HepG2 (cell line): ENCODE measurements around the gene RASA3. TPM values are rescaled to one million over a fixed set of nuclear protein-coding genes. Genes with fewer than 3 reads are reported as not detected.

Experiments used
- ATAC-seq: fragments of 200-7000 bp; cut with Tn5 transposase; 3 replicates; pipeline ENCODE4 v1.9.1; 2020; ENCODE audit warnings: mild to moderate bottlenecking, moderate library complexity
- BruUV-seq: library from RNA; stranded (reverse); fragments of 400-500 nt; replicated peaks from 2 replicates; lab custom pipeline; 2021; lab: Mats Ljungman, UMichigan
- CTCF ChIA-PET: fragments of 300-600 bp; formaldehyde crosslinking; extraction: SDS; loops from one replicate; lab custom pipeline; 2021; ENCODE audit warnings: low total read pairs, inconsistent platforms, low intra/inter-chr PET ratio; lab: Yijun Ruan, JAX
- POLR2A ChIA-PET: fragments of 350-600 bp; sonication (Branson Sonifier 250); formaldehyde crosslinking; loops from one replicate; lab custom pipeline; 2020; ENCODE audit warnings: antibody characterized with exemption, inconsistent platforms; lab: Yijun Ruan, JAX
- DNase-seq: peaks from one replicate; pipeline ENCODE4 v3.0.0-alpha.2; 2015; ENCODE audit warnings: low spot score
- FAIRE-seq: peaks from 3 replicates; lab custom pipeline; 2011; peaks lifted over from hg19 to GRCh38; lab: Jason Lieb, UNC
- H2AFZ ChIP-seq: one replicate; pipeline ENCODE4 v1.6.1; 2011; ENCODE audit warnings: low read length, inconsistent platforms
- H3K27ac ChIP-seq: fragments of 300-600 bp; 3 replicates; pipeline ENCODE4 v1.8.0; 2011; ENCODE audit warnings: mixed run types, mild to moderate bottlenecking, mixed read lengths, low read length, inconsistent platforms; ENCODE audit not compliant: insufficient read depth; ENCODE audit errors: extremely low read length
- H3K27me3 ChIP-seq, 2 experiments: fragments of 200-600 bp in 1 of 2; 2 replicates in 1 of 2; 3 replicates in 1 of 2; pipeline versions ENCODE4 v1.6.0 to v1.8.0; 2011; ENCODE audit warnings: low read length in 2 of 2, mild to moderate bottlenecking in 2 of 2, moderate library complexity in 2 of 2, inconsistent platforms in 1 of 2; ENCODE audit not compliant: insufficient read depth in 2 of 2, control insufficient read depth in 1 of 2
- H3K36me3 ChIP-seq, 2 experiments: fragments of 200-600 bp in 1 of 2; replicated peaks in 1 of 2; 2 replicates in 1 of 2; 3 replicates in 1 of 2; pipeline versions ENCODE4 v1.5.1 to v1.8.0; 2011; ENCODE audit warnings: low read length in 2 of 2, inconsistent platforms in 1 of 2; ENCODE audit not compliant: insufficient read depth in 2 of 2, control insufficient read depth in 1 of 2
- H3K4me1 ChIP-seq: 2 replicates; pipeline ENCODE4 v1.5.1; 2012; ENCODE audit warnings: low read length, inconsistent platforms; ENCODE audit not compliant: insufficient read depth
- H3K4me2 ChIP-seq: 2 replicates; pipeline ENCODE4 v1.6.0; 2011; ENCODE audit warnings: low read depth, low read length, inconsistent platforms
- H3K4me3 ChIP-seq, 3 experiments: fragments of 200-600 bp in 1 of 3; sonication (generic), shearing (Covaris generic) in 1 of 3; replicated peaks in 1 of 3; 2 replicates each; pipeline ENCODE4 v1.5.1; 2011 to 2016; ENCODE audit warnings: low read length in 3 of 3, inconsistent platforms in 2 of 3, low read depth in 2 of 3, mild to moderate bottlenecking in 2 of 3, control low read depth in 1 of 3, mixed read lengths in 1 of 3; ENCODE audit not compliant: insufficient read depth in 1 of 3
- H3K79me2 ChIP-seq: one replicate; pipeline ENCODE4 v1.6.1; 2011; ENCODE audit warnings: low read length, inconsistent platforms; ENCODE audit not compliant: insufficient read depth
- H3K9ac ChIP-seq: 2 replicates; pipeline ENCODE4 v1.6.0; 2011; ENCODE audit warnings: mild to moderate bottlenecking, low read depth, low read length, inconsistent platforms; ENCODE audit not compliant: insufficient read depth
- H3K9me3 ChIP-seq: 2 replicates; pipeline ENCODE4 v1.5.1; 2012; ENCODE audit warnings: mild to moderate bottlenecking, low read length
- H4K20me1 ChIP-seq: 2 replicates; pipeline ENCODE4 v1.6.0; 2011; ENCODE audit warnings: inconsistent platforms, mild to moderate bottlenecking, low read length, moderate library complexity; ENCODE audit not compliant: insufficient read depth
- DBP ChIP-seq: sonication (generic); formaldehyde crosslinking; IDR thresholded peaks from 2 replicates; pipeline ENCODE4 v1.4.0; 2020; ENCODE audit warnings: missing genetic modification reagents; ENCODE audit errors: not compliant biosample characterization
- LRRFIP1 ChIP-seq: sonication (generic); formaldehyde crosslinking; conservative IDR thresholded peaks from 2 replicates; pipeline ENCODE4 v1.4.0; 2020; ENCODE audit warnings: missing genetic modification reagents
- MIER3 ChIP-seq: IDR thresholded peaks from 2 replicates; pipeline ENCODE4 v1.6.1; 2016; ENCODE audit warnings: missing compliant biosample characterization, borderline replicate concordance
- SNAPC5 ChIP-seq: sonication (generic); formaldehyde crosslinking; IDR thresholded peaks from 2 replicates; pipeline ENCODE4 v1.8.1; 2023; ENCODE audit warnings: mild to moderate bottlenecking, missing genetic modification reagents, borderline replicate concordance
- ZNF24 ChIP-seq: fragments of 450-650 bp; IDR thresholded peaks from 2 replicates; pipeline ENCODE4 v1.6.1; 2017; ENCODE audit warnings: antibody characterized with exemption, mild to moderate bottlenecking
- WGBS: methylation state at CpG from one replicate; pipeline ENCODE4 v1.1.6; 2017; ENCODE audit warnings: low lambda C conversion rate; 5-methylcytosine and 5-hydroxymethylcytosine counted together
- in situ Hi-C: cut with HindIII; loops from 2 replicates; pipeline ENCODE4 v1.10.0; 2017; ENCODE audit warnings: low pct_unique_long_range_greater_than_20kb; ENCODE audit not compliant: extremely low pct_ligation_motif_present
- intact Hi-C: fragments of 100-400 bp; cut with micrococcal nuclease; formaldehyde crosslinking; loops from one replicate; pipeline ENCODE4 v1.10.0; 2022; ENCODE audit not compliant: unreplicated experiment
- polyA plus RNA-seq, 8 experiments: library from polyadenylated mRNA; depleted of rRNA in 3 of 8; stranded (reverse) in 7 of 8; unstranded in 1 of 8; fragments of >200 nt; fragmentation: Illumina TruSeq in 4 of 8; extraction: Trizol in 4 of 8; gene quantifications; 2 replicates each; pipeline versions ENCODE4 v1.2.1 to v1.2.3, GENCODE V29; 2011 to 2016; ENCODE audit warnings: low read depth in 4 of 8, missing spikeins in 1 of 8, mixed read lengths in 1 of 8; ENCODE audit not compliant: insufficient read depth in 1 of 8
- total RNA-seq, 5 experiments: library from RNA; depleted of rRNA; stranded (reverse); fragments of >200 nt; fragmentation: Illumina TruSeq; extraction: Trizol; gene quantifications; 2 replicates each; pipeline ENCODE4 v1.2.3, GENCODE V29; 2016; ENCODE audit warnings: low read depth in 1 of 5
- TF ChIP-seq, protein P1 (sequence below): IDR thresholded peaks from 2 replicates; pipeline ENCODE4 v1.6.1; 2016
- TF ChIP-seq, protein P2 (sequence below): sonication (generic); formaldehyde crosslinking; IDR thresholded peaks from 2 replicates; pipeline ENCODE4 v1.5.0; 2020; ENCODE audit warnings: mild to moderate bottlenecking, missing genetic modification reagents
- TF ChIP-seq, protein P3 (sequence below), 2 experiments: sonication (generic) in 1 of 2; formaldehyde crosslinking in 1 of 2; IDR thresholded peaks; 2 replicates each; pipeline versions ENCODE4 v1.4.0 to v1.6.1; 2016 to 2020; ENCODE audit warnings: borderline replicate concordance in 1 of 2, low read depth in 1 of 2, mild to moderate bottlenecking in 1 of 2, missing genetic modification reagents in 1 of 2
- TF ChIP-seq, protein P4 (sequence below): sonication (generic); formaldehyde crosslinking; IDR thresholded peaks from 2 replicates; pipeline ENCODE4 v1.4.0; 2020; ENCODE audit warnings: missing genetic modification reagents, borderline replicate concordance

The RASA3 gene
- total and polyA plus RNA-seq, 2 of the 13 experiments (the other 11 are each of a cell fraction or from before 2014, with no cell fraction given), result 0.05 TPM; not detected in 1

DNA sequence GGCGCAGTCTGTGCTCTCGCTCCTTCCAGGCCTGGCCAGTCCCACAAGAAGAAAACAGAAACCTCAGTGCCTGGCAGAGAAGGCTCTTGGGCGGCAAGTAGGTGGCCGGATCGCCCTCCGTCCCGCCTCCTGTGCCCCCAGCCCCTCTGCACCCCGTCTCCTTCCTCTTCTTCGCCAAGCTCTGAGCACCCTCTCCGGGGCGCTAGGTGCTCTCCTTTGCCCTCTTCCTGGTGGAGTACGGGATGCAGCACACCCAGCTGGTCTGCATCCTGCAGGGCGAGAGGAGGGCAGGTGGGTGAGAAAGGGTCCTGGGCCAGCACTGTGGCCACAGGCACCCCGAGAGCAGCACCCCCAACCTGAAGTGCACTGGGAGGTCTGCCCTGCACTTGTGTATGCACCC, 175.9 kb downstream of the RASA3 start:
- 58% methylated on average over 12 of the region's 14 CpGs for WGBS
- BruUV-seq, result no TSS peak
- H3K9ac ChIP-seq, result no peak overlapping the region
- no peaks in the 10 kb centered on the region for H3K4me1 ChIP-seq
- H3K4me3 ChIP-seq, result no peak overlapping the region
- H3K36me3 ChIP-seq, result no peaks in the 10 kb centered on the region
- H4K20me1 ChIP-seq, result no peaks in the 10 kb centered on the region
- intact Hi-C loops, result no loop called here
- no peaks in the 10 kb centered on the region for H3K79me2 ChIP-seq
- ChIA-PET CTCF (no interaction called here), POLR2A (no interaction called here)
- H3K27me3 ChIP-seq, result peaks cover 1 to 12% of the 10 kb centered on the region in 2 experiments; a peak in 2 of 5 replicates
- H3K4me2 ChIP-seq, result no peak overlapping the region
- in situ Hi-C loops, result no loop called here
- no peak overlapping the region for H2AFZ ChIP-seq
- DNase-seq, result no peak
- peaks cover 23% of the 10 kb centered on the region for H3K9me3 ChIP-seq
- no peak for ATAC-seq
- no peak overlapping the region for H3K27ac ChIP-seq
- FAIRE-seq, result no peak
- TF ChIP-seq, protein P1, sequence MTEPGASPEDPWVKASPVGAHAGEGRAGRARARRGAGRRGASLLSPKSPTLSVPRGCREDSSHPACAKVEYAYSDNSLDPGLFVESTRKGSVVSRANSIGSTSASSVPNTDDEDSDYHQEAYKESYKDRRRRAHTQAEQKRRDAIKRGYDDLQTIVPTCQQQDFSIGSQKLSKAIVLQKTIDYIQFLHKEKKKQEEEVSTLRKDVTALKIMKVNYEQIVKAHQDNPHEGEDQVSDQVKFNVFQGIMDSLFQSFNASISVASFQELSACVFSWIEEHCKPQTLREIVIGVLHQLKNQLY, result no peak
- TF ChIP-seq DBP, result no peak
- TF ChIP-seq MIER3, result no peak
- TF ChIP-seq, protein P2, sequence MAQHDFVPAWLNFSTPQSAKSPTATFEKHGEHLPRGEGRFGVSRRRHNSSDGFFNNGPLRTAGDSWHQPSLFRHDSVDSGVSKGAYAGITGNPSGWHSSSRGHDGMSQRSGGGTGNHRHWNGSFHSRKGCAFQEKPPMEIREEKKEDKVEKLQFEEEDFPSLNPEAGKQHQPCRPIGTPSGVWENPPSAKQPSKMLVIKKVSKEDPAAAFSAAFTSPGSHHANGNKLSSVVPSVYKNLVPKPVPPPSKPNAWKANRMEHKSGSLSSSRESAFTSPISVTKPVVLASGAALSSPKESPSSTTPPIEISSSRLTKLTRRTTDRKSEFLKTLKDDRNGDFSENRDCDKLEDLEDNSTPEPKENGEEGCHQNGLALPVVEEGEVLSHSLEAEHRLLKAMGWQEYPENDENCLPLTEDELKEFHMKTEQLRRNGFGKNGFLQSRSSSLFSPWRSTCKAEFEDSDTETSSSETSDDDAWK (CRISPR knock-in tag), result no peak
- TF ChIP-seq, protein P3, sequence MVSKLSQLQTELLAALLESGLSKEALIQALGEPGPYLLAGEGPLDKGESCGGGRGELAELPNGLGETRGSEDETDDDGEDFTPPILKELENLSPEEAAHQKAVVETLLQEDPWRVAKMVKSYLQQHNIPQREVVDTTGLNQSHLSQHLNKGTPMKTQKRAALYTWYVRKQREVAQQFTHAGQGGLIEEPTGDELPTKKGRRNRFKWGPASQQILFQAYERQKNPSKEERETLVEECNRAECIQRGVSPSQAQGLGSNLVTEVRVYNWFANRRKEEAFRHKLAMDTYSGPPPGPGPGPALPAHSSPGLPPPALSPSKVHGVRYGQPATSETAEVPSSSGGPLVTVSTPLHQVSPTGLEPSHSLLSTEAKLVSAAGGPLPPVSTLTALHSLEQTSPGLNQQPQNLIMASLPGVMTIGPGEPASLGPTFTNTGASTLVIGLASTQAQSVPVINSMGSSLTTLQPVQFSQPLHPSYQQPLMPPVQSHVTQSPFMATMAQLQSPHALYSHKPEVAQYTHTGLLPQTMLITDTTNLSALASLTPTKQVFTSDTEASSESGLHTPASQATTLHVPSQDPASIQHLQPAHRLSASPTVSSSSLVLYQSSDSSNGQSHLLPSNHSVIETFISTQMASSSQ (IDR thresholded peaks at IDR 0.05; ENCODE audit: low read depth), result no peak
- TF ChIP-seq, protein P3 (CRISPR knock-in tag; IDR thresholded peaks at IDR 0.05; ENCODE audit: borderline replicate concordance), result no peak
- no peak for TF ChIP-seq SNAPC5
- TF ChIP-seq LRRFIP1 (CRISPR knock-in tag), result no peak
- TF ChIP-seq ZNF24, result no peak
- TF ChIP-seq, protein P4, sequence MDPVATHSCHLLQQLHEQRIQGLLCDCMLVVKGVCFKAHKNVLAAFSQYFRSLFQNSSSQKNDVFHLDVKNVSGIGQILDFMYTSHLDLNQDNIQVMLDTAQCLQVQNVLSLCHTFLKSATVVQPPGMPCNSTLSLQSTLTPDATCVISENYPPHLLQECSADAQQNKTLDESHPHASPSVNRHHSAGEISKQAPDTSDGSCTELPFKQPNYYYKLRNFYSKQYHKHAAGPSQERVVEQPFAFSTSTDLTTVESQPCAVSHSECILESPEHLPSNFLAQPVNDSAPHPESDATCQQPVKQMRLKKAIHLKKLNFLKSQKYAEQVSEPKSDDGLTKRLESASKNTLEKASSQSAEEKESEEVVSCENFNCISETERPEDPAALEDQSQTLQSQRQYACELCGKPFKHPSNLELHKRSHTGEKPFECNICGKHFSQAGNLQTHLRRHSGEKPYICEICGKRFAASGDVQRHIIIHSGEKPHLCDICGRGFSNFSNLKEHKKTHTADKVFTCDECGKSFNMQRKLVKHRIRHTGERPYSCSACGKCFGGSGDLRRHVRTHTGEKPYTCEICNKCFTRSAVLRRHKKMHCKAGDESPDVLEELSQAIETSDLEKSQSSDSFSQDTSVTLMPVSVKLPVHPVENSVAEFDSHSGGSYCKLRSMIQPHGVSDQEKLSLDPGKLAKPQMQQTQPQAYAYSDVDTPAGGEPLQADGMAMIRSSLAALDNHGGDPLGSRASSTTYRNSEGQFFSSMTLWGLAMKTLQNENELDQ (CRISPR knock-in tag), result no peak
